MCF 10A (cell line): ENCODE data around the gene CHST15. TPM values are rescaled to one million over a fixed set of nuclear protein-coding genes. Genes with fewer than 3 reads are reported as not detected.

ENCODE experiments used
- BruUV-seq: library from RNA; stranded (reverse); fragments of 400-500 nt; replicated peaks from 2 replicates; lab custom pipeline; 2021; lab: Mats Ljungman, UMichigan
- CTCF ChIA-PET: fragments of 300-600 bp; sonication (Branson Sonifier 250); formaldehyde crosslinking; extraction: SDS; loops from one replicate; lab custom pipeline; 2021; ENCODE audit warnings: antibody characterized with exemption, inconsistent platforms; lab: Yijun Ruan, JAX
- POLR2A ChIA-PET: fragments of 300-600, 350-650 bp; sonication (Branson Sonifier 250); formaldehyde crosslinking; extraction: SDS; loops from one replicate; lab custom pipeline; 2020; ENCODE audit warnings: antibody characterized with exemption, inconsistent platforms; lab: Yijun Ruan, JAX
- DNase-seq: peaks from one replicate; pipeline ENCODE4 v3.0.0-alpha.2; 2018; ENCODE audit not compliant: unreplicated experiment
- H3K27ac Mint-ChIP-seq: one replicate; pipeline ENCODE4 v1.8.0; 2022; ENCODE audit warnings: mild to moderate bottlenecking, low read depth, mixed read lengths; ENCODE audit not compliant: unreplicated experiment
- H3K27me3 Mint-ChIP-seq: one replicate; pipeline ENCODE4 v1.8.0; 2022; ENCODE audit warnings: mixed read lengths; ENCODE audit not compliant: insufficient read depth, unreplicated experiment
- H3K36me3 Mint-ChIP-seq: one replicate; pipeline ENCODE4 v1.8.0; 2022; ENCODE audit warnings: mild to moderate bottlenecking, moderate library complexity, mixed read lengths; ENCODE audit not compliant: insufficient read depth, unreplicated experiment
- H3K4me1 Mint-ChIP-seq: one replicate; pipeline ENCODE4 v1.8.0; 2022; ENCODE audit warnings: mixed read lengths; ENCODE audit not compliant: insufficient read depth, unreplicated experiment
- H3K4me3 Mint-ChIP-seq: one replicate; pipeline ENCODE4 v1.8.0; 2022; ENCODE audit warnings: mild to moderate bottlenecking, moderate library complexity, mixed read lengths; ENCODE audit not compliant: unreplicated experiment
- H3K9me3 Mint-ChIP-seq: one replicate; pipeline ENCODE4 v1.8.0; 2022; ENCODE audit warnings: mixed read lengths; ENCODE audit not compliant: unreplicated experiment
- intact Hi-C: fragments of 100-400 bp; cut with micrococcal nuclease; formaldehyde crosslinking; loops from 2 replicates; pipeline ENCODE4 v1.14.1; 2022
- total RNA-seq: library from RNA; stranded (reverse); gene quantifications from 2 replicates; pipeline ENCODE4 v1.2.3, GENCODE V29; 2022
- TF ChIP-seq, protein P1 (sequence below): fragments of 200-600 bp; IDR thresholded peaks from one replicate; pipeline ENCODE4 v1.8.0; 2022; ENCODE audit warnings: antibody characterized with exemption, mild to moderate bottlenecking; ENCODE audit not compliant: unreplicated experiment

Gene CHST15
- total RNA-seq, 1 experiment from 2014 or later, result 32.8 TPM

DNA sequence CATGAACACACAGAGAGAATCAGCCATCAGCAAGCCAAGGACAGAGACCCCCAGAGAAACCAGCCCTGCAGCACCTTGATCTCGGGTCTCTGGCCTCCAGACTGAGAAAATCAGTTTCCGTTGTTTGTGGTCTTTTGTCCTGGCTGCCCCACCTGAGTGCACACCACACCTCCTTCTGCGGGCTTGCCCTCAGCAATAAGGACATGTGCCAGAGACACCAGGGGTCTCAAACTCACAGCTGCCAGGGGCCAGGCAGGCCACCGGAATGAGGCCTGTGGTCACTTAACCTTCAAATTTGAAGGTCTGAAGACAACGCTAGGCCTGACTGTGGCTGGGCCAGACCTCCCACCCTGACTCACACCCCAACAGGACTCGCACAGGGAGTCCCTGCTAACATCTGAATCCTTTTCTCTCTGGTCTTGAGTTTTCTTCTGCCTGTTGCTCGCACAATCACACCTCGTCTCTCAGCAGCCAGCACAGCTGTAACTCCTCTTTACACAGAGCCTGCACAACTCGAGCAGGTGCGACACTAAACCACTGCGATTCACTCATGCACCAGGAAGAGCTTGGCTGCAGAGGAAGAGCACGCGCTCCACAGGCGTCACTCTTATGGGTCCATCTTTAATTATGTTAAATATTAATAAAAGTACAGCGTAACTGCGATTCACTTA is 86.2 kb downstream of the CHST15 start:
- intact Hi-C loops, result no loop called here
- ChIA-PET CTCF (interaction anchor here (0.7 kb wide), 1 partner anchor 12 kb away, joined by 3 read pairs; no protein-coding TSS in a partner anchor), POLR2A (no interaction called here)
- Mint-ChIP-seq H3K4me3 (no peak overlapping the region), H3K27ac (no peak overlapping the region), H3K27me3 (no peaks in the 10 kb centered on the region), H3K36me3 (peaks cover 59% of the 10 kb centered on the region), H3K9me3 (no peaks in the 10 kb centered on the region), H3K4me1 (no peaks in the 10 kb centered on the region)
- DNase-seq, result no peak
- TF ChIP-seq, protein P1, sequence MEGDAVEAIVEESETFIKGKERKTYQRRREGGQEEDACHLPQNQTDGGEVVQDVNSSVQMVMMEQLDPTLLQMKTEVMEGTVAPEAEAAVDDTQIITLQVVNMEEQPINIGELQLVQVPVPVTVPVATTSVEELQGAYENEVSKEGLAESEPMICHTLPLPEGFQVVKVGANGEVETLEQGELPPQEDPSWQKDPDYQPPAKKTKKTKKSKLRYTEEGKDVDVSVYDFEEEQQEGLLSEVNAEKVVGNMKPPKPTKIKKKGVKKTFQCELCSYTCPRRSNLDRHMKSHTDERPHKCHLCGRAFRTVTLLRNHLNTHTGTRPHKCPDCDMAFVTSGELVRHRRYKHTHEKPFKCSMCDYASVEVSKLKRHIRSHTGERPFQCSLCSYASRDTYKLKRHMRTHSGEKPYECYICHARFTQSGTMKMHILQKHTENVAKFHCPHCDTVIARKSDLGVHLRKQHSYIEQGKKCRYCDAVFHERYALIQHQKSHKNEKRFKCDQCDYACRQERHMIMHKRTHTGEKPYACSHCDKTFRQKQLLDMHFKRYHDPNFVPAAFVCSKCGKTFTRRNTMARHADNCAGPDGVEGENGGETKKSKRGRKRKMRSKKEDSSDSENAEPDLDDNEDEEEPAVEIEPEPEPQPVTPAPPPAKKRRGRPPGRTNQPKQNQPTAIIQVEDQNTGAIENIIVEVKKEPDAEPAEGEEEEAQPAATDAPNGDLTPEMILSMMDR, result no peak
- no TSS peak for BruUV-seq

DNA sequence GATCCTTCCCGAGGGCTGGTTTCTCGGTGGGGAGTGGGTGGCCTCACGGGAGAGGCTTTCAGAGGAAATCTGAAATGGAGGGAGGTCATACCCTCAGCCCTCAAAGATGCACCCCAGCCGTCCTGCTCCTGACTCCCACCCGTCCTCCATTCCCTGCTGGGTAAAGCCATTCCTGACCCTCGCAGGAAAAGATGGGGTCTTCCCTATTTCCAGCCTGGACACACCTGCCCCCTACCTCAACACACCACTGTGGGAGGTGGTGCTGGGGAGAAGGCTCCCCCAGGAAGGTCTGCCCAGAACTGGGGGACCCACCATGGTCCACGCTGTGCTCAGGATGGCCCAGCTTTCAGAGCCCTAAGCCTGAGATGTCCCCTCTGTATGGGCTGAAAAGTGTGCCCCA is 86.9 kb downstream of the CHST15 start:
- no peak overlapping the region for H3K27ac Mint-ChIP-seq
- TF ChIP-seq, protein P1, result no peak
- intact Hi-C loops, result no loop called here
- H3K36me3 Mint-ChIP-seq, result peaks cover 53% of the 10 kb centered on the region
- no peak for DNase-seq
- no peaks in the 10 kb centered on the region for H3K9me3 Mint-ChIP-seq
- no peak overlapping the region for H3K4me3 Mint-ChIP-seq
- peaks cover 4% of the 10 kb centered on the region for H3K4me1 Mint-ChIP-seq
- ChIA-PET CTCF (interaction anchor here (0.6 to 3.6 kb wide), 2 partner anchors 12 to 38 kb away, joined by 3 to 20 read pairs; no protein-coding TSS in a partner anchor), POLR2A (no interaction called here)
- BruUV-seq, result no TSS peak
- no peaks in the 10 kb centered on the region for H3K27me3 Mint-ChIP-seq

GRCh38 chr10:124005991-124006392 is 87.4 kb downstream of the CHST15 start:
- Mint-ChIP-seq H3K4me1 (peaks cover 9% of the 10 kb centered on the region), H3K9me3 (no peaks in the 10 kb centered on the region), H3K27ac (no peak overlapping the region), H3K36me3 (peaks cover 47% of the 10 kb centered on the region), H3K4me3 (no peak overlapping the region), H3K27me3 (no peaks in the 10 kb centered on the region)
- ChIA-PET CTCF (interaction anchor here (0.6 to 3.6 kb wide), 3 partner anchors 11 to 342 kb away, joined by 3 to 20 read pairs (median 6); no protein-coding TSS in a partner anchor), POLR2A (no interaction called here)
- TF ChIP-seq, protein P1, result no peak
- no TSS peak for BruUV-seq
- DNase-seq, result no peak
- intact Hi-C loops, result no loop called here

GRCh38 chr10:124005091-124005490 is 88.3 kb downstream of the CHST15 start:
- no peaks in the 10 kb centered on the region for H3K27me3 Mint-ChIP-seq
- BruUV-seq, result no TSS peak
- ChIA-PET CTCF (interaction anchor here (3.6 kb wide), 1 partner anchor 10 kb away, joined by 20 read pairs; no protein-coding TSS in a partner anchor), POLR2A (interaction anchor here (0.6 kb wide), 1 partner anchor 428 kb away, joined by 4 read pairs; no protein-coding TSS in a partner anchor)
- H3K9me3 Mint-ChIP-seq, result no peaks in the 10 kb centered on the region
- TF ChIP-seq, protein P1, result no peak
- H3K4me3 Mint-ChIP-seq, result no peak overlapping the region
- no peak for DNase-seq
- H3K4me1 Mint-ChIP-seq, result peaks cover 17% of the 10 kb centered on the region
- no peak overlapping the region for H3K27ac Mint-ChIP-seq
- intact Hi-C loops, result no loop called here
- peaks cover 38% of the 10 kb centered on the region for H3K36me3 Mint-ChIP-seq
